C4-2B (cell line): Measurements from ENCODE around the gene PLA2G4F.

Experiments used
- CTCF ChIP-seq: fragments of 450-650 bp; conservative IDR thresholded peaks from 2 replicates; pipeline ENCODE4 v1.5.1; 2017; ENCODE audit warnings: mild to moderate bottlenecking
- ZFX ChIP-seq: fragments of 450-650 bp; IDR thresholded peaks from 2 replicates; pipeline ENCODE4 v1.6.1; 2017

- TF ChIP-seq CTCF (no peak), ZFX (no peak)
Observed at GRCh38 chr15:42090370-42090769, 66.1 kb downstream of the PLA2G4F start.
